Right lobe of liver (tissue), 4 donors: ENCODE measurements around the gene NANS.

Experiments used
- POLR2A ChIP-seq: fragments of 450-650 bp; IDR thresholded peaks from one replicate; pipeline ENCODE4 v1.6.1; 2017; ENCODE audit warnings: antibody characterized with exemption, mild to moderate bottlenecking
- TF ChIP-seq, protein P1 (sequence below), 4 donors: fragments of 200-600 bp in 3 of 4; fragments of 450-650 bp in 1 of 4; IDR thresholded peaks; one replicate each; pipeline versions ENCODE4 v1.5.1 to v1.8.0; 2016 to 2022; ENCODE audit warnings: antibody characterized with exemption in 4 of 4, mild to moderate bottlenecking in 2 of 4
- donor health status: DM: no; HTN: no; CAD: no.
- donor health status: DM: no; HTN: no; CAD: no.
- donor health status: DM: no; HTN: yes; CAD: no.

GRCh38 chr9:98086461-98086860 is 29.9 kb downstream of the NANS start:
- TF ChIP-seq, protein P1, sequence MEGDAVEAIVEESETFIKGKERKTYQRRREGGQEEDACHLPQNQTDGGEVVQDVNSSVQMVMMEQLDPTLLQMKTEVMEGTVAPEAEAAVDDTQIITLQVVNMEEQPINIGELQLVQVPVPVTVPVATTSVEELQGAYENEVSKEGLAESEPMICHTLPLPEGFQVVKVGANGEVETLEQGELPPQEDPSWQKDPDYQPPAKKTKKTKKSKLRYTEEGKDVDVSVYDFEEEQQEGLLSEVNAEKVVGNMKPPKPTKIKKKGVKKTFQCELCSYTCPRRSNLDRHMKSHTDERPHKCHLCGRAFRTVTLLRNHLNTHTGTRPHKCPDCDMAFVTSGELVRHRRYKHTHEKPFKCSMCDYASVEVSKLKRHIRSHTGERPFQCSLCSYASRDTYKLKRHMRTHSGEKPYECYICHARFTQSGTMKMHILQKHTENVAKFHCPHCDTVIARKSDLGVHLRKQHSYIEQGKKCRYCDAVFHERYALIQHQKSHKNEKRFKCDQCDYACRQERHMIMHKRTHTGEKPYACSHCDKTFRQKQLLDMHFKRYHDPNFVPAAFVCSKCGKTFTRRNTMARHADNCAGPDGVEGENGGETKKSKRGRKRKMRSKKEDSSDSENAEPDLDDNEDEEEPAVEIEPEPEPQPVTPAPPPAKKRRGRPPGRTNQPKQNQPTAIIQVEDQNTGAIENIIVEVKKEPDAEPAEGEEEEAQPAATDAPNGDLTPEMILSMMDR (IDR thresholded peaks at IDR 0.05) = no peak
- TF ChIP-seq POLR2A = no peak
